Stimulated activated CD4-positive, alpha-beta T cell treated with anti-CD3 and anti-CD28 coated beads, Interleukin-12 subunit alpha, Interleukin-12 subunit beta, amount 100 ng/mL, for 4 hours (primary cell): ENCODE results near the gene TMEM8B.

Source experiments
- DNase-seq: peaks from one replicate; pipeline ENCODE4 v3.0.0-alpha.2; 2020

The TMEM8B gene

DNA sequence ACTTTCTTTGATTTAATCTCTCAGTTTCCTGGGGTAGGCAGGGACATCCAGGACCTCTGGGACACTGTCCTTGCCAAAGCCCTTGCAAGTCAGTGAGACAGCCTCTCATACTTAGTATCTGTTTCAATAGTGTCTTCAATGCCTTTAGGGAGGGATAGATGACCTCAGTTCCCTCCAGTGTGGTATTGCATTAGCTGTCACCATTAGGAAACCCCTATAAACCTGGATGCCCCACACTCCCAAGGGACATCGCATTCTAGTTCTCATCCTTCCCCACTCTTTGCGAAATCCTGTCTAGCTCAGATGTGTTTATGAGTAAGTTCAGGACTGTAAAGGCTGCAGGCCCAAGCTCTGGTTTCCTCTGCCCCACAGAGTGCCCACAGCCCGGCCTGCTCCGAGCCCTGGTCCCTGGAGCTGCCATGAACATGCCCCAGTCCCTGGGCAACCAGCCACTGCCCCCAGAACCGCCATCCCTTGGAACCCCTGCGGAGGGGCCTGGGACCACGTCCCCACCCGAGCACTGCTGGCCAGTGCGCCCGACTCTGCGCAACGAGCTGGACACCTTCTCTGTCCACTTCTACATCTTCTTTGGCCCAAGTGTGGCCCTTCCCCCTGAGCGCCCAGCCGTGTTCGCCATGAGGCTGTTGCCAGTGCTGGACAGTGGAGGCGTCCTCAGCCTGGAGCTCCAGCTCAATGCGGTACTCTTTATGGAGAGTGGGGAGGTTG lies 13.2 kb downstream of the TMEM8B start:
- no peak for DNase-seq

DNA sequence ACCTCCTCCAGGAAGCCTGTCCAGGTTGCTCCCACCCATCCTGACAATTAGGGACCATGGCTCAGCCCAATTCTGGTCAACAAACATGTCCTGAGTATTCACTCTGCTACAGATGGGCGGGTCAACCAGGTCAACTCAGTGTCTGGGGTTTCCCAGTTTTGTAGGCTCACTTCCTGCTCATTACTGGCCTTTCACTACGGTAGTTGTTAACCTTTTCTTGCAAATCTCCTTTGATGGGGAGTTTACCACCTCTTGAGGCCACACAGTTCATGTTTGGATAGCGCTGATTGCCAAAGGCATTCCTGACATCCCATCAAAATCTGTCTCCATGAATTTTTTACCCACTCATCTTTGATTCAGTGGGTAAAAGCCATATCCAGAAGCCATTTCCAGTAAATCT lies 13.8 kb downstream of the TMEM8B start:
- DNase-seq: no peak

DNA sequence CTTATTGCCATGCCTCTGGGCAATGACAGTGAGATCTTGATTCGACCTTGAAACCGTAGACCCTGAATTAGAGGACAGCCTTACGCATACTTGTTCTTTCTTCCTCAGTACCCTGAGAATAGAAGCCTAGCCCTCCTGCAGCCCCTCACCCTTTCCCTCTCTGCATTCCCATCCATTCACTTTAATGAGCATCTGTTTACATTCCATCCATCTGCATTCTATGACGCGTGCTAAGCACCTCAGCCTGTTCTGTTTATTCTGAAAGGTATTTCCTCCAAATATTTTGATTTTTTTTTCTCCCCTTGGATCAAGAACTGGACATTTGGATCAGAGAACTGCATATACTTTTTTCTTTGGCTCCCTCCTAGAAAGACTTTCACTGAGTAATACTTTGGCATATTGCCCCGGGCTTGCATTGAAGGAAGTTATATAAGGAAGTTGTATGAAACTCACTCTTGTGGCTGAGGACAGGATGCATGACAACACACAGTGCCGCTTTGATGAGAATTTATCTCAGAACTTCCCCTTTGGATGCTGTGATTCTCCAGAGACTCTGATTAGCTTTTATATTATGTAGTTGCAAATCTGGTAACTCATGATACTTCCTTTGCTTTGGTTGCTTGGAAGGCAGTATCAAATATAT lies 15.7 kb downstream of the TMEM8B start:
- DNase-seq: no peak

DNA sequence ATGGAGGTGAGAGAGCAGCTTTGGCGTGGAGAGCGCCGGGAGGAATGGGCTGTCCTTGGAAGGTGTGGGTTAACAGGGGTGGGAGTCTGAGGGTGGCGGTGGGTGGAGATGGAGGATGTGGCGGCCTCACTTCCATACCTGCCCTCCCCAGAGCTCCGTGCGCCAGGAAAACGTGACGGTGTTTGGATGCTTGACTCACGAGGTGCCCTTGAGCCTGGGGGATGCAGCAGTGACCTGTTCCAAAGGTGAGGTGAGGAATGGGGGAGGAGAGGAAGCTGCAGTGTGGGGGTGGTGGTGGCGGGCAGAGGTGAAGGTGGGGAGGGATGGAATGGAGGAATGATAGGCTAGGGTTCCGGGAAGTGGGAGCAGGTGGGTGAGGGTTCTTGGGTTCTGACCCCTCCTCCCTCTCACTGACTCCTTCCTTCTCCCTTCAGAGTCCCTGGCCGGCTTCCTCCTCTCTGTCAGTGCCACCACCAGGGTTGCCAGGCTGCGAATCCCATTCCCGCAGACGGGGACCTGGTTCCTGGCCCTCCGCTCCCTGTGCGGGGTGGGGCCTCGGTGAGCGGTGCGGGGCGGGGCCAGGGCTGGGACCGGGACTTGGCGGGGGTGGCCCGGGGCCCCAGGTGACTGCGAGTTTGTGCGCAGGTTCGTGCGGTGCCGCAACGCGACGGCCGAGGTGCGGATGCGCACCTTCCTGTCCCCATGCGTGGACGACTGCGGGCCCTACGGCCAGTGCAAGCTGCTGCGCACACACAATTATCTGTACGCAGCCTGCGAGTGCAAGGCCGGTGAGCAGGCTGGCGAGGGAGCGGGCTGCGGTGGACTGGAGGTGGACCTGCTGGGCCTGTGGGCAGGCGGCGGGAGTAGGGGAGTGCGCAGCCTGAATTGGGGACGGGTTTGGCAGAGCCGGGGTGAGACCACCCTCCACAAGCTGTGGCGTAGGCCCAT lies 17.1 kb downstream of the TMEM8B start:
- DNase-seq: no peak

DNA sequence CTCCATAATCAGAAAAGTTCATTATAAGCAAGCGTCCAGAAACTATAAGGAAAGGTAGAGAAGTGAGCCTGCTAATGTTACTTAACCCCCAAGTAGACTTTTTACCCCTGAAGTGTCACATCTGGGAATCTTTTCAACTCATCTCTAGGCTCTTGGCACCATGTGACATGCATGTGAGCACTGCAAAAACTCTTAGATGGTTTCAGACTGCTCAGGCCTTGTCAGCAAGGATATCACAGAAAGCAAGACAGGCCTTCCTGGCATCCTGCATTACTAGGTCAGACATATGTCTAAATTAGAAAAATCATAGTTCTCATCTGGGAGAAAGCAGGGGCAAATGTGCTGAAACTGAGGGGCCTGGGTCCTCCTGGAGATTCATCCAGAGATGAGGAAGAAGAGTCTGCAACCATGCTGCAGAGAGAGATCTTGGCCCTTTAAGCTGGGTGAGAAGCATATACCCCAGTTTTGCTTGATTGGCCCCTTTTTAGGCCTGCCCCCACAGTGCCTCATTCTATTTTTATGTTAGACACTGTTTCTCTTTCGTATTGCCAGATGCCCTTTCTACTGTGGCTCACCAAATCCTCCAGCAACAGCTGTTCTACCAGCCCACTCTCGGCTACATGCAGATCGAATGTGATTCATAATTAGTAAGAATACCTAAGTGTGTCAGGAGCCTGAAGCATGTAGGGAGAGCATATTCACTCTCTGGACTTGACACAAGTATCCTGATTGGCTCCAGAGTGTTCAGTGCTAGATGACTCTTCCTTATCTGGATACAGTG lies 19.0 kb downstream of the TMEM8B start:
- DNase-seq: no peak

DNA sequence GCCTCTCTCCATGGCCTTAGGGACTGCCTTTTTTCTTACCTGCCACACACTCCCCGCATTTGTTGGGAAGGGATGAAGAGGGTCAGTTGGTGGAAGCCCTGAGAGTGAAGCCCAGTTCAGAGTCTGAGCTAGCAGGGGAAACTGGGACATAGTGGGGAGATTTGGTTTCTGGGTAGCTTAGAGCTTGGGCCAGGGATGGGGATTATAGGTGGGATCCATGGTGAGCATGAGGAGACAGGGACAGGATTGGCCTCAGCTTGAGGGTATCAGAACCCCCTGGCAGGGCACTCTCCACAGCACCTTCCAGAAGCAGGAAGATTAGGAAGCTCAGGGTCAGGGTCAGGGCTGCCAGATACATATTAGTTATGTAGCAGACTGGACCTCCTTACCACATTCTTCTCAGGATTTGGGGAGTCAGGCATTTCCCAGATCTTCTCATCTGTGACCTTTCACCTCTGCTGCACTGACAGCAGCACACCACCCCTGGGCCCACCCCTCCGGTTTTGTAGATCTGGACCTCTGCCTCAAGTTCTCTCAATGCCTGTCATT lies 23.3 kb downstream of the TMEM8B start:
- DNase-seq: no peak

DNA sequence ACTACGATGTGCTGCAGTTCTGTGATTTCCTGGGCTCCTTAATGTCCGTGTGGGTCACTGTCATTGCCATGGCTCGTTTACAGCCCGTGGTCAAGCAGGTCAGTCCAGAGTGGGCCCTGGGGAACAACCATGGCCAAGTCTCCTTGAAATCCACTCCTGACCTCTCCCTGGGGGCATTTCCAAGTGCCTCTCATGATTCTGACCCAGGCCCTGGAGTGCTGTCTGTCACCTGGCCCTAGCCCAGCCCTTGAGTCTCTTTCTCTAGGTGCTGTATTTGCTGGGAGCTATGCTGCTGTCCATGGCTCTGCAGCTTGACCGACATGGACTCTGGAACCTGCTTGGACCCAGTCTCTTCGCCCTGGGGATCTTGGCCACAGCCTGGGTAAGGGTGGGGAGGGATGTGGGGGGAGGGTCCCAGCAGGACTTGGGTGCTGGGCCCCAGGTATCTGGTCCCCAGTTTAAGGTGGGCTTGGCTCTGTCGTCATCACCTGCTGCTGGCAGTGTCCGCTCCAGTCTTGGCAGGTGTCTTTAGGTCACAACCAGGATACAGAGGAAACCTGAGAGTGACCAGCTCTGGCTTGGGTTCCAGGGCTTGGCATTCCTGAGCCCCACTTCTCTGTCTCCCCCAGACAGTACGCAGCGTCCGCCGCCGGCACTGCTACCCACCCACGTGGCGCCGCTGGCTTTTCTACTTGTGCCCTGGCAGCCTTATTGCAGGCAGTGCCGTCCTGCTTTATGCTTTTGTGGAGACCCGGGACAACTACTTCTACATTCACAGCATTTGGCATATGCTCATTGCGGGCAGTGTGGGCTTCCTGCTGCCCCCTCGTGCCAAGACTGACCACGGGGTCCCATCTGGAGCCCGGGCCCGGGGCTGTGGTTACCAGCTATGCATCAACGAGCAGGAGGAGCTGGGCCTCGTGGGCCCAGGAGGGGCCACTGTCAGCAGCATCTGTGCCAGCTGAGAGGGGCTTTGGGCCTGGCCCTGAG lies 24.1 kb downstream of the TMEM8B start:
- DNase-seq: no peak

DNA sequence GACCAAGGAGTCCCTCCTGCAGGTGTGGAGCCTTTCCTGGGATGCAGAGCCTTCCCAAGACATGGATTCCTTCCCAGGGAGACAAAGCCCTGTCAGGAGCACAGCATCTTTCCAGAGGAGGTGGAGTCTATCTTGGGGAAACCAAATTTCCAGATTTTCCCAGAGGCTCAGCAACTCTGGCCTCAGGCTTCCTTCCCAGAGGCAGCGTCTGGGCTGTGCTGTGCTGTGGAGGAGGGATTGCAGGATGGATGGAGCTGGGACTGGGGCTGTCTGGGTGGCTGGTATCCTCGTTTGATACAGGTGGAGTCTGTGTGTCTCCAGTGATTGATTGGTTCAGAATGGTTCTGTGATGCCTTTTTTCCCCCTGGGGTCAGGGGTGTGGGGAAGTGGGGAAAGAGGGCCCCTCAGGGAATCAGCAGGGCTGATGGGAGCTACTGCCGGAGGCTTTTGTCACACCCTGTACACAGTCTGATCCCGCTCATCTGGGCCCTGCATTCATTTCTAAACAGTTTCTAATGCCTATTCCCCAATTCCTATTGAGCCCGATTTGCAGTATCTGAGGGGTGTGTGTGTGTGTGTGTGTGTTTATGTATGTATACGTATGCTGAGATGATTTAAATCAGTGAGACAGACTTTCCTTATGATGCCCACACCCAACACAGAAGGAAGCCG lies 25.2 kb downstream of the TMEM8B start:
- DNase-seq: no peak

DNA sequence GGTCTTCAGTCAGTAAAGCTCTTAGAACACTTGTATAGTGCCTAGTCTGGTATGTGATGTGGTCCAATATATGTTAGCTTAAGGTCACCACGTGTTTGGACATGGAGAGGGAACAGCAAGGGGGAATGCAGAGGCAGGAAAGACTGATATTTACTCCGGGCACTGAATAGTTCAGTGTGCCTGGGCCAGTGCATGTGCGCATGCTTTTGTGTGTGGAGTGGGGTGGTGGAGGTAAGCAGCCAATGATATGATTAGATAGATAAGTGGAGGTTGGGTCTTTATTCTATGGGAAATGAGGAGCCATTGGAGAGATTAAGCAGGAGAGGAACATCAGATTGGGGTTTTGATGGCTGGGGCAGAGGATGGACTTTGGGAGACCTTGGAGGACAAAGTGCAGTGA lies 27.2 kb downstream of the TMEM8B start:
- no peak for DNase-seq

DNA sequence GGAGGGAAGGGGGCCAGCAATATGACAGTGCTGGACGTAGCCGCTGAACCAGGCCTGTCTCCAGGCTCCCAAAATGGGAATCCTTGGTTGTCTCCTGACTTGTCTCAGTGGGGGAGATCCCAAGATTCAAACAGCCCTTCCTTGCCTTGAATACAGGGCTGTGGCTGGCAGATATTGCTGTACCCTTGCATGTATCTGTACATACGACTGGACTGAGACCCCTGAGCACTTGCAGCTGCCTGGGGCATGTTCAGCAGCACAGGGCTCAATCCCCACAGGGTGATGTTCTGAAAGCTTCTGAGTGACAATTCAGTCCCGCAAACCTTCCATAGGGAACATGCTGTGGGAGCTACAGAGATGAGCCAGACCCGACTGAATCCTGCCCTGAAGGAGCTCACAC lies 27.9 kb downstream of the TMEM8B start:
- DNase-seq: no peak

DNA sequence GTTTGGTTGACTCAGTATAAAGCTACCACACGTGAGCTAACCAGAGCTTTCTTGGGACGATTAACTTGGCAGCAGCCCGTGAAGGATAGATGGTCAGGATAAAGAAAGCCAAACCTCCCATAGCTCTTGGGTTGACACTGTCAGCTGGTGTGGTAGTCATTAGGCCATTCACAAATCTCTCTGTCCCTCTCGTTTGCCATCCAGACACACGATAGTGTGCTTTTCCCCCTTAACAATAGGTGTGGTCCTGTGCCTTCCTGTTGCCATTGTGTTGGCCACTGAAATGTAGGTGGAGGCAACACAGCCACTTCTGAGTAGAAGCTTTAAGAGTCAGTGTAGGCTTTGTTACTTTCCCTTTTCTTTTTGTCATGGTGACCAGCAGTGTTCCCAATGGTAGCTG lies 29.4 kb downstream of the TMEM8B start:
- DNase-seq: no peak

DNA sequence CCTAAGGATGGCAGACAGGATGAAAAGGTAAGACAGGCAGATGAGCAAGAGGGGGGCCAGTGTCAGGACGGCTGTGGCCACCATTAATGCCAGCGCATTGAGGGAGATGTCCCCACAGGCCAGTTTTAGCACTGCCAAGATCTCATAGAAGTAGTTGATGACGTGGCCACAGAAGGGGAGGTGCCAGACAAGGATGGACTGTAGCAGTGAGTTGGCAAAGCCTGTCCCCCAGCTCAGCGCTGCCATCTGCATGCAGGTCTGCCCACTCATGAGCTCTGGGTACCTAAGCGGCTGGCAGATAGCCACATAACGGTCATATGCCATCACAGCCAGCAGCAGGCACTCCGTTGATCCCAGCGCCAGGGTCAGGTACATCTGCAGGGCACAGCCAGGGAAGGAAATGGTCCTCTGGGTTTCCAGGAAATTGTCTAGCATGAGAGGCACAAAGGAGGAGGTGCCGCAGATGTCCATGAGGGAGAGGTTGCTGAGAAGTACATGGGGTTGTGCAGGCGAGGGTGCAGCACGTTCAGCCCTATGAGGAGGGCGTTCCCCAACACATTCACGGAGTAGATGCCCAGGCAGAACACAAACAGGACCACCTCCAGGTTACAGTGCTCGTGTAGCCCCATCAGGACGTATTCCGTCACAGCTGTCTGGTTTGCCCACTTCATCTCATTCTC lies 30.4 kb downstream of the TMEM8B start:
- no peak for DNase-seq

DNA sequence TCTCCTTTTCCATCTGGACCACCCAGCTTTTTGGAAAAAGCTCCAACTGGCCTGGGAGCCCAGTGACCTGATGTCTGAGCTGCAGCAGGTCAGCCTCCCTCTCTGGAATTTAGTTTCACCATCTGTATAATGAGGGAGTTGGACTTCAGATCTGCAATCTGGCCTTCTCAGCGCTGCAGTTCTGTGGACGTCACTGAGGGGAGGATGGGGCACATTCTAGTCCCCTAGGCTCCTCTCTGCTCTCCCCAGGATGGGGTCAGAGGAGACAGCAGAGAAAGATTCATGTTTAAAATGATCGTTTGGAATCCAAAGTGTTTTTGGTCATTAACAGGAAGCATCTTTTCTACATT lies 30.9 kb downstream of the TMEM8B start:
- DNase-seq: no peak

DNA sequence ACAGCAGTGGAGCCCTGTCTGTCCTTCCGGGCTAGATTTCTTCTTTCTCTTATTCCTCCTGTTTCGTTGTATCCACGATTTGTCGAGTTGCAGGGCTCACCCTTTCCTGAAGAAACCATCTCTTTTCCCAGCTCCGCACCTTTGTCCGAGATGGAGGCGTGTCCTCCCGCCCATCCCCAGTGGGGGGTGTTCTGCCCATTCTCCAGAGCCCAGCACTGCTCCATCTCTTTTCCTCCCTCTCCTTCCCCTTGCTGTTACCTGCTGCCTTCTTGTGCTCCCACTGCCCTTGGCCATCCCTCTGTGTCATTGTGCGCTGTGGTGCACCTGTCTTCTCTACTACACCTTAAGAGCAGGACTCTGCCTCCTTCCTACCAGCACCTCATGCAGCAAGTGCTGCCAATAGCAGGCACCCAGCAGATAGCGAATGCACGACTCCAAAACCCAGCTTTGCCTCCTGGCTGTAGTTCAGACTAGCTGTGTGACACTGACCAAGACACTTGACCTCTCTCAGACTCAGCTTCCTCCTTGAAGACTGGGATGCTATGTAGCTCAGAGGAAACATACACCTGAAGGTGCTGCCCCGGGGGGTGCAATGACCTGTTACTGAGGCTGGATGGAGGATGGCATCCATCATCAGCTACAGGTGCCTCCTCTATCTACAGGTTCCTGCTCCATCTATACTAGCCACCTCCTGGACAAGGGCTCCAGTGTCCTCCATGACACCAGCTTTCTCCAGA lies 32.3 kb downstream of the TMEM8B start:
- no peak for DNase-seq

DNA sequence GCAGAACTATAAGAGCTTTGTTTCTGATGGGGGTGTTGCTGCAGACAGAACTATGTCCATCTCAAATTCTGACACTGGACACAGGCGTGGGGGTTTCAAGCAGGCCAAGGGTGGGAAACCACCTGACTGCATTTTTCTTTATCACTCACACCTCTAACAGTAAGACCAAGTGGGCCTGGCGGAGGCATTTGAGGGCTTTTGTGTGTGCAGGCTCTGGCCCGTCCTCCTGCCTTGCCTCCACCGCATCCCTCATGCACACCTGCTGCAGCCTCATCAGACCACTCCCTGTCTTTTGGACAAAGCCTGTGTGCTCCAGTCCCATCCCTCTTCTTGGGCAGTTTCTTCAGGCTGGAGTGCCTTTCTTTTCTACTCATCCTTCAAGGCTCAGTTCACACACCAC lies 33.3 kb downstream of the TMEM8B start:
- DNase-seq: no peak

DNA sequence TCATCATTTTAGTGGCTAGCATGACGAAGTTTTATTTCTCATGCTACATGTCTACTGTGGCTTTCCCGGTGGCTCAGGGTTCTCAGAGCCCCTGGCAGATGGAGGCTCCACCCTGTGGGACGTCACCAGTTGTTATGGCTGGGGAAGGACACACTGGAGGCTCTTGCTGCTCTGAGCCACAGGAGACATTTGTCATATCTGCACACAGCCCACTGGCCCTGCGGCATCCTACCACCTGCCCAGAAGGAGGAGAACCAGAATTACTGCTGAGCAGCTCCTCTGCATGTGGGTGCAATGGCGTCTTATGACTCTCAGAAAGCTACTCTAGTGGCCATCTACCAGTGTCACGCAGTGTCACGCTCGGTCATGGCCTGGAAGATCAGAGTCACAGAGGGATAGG lies 34.6 kb downstream of the TMEM8B start:
- DNase-seq: no peak

DNA sequence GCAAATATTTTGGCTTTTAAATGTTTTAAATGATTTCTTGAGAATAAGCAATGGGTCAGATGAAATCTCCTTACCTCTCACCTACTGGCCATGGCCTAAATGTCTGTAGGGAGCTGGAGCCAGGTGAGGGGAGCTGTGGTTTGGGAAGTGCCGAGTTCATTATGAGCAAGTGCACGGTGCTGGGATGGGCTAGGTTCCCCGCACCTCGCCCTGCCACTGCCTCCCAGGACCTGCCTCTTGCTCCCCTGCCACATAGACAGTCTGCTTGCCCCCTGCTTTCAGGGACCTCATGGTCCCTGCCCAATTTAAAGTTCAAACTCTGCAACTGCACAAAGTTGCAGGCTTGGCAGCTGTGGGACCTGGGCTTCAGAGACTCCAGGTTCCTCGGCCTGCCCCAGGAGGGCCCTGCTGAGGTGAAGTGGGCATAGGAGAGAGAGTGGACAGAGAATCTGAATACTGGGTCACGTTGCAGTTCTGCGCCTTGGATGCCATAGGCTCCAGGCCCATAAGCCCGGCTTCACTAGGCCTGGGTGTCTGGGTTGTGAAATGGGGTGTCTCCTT lies 35.7 kb downstream of the TMEM8B start:
- no peak for DNase-seq

DNA sequence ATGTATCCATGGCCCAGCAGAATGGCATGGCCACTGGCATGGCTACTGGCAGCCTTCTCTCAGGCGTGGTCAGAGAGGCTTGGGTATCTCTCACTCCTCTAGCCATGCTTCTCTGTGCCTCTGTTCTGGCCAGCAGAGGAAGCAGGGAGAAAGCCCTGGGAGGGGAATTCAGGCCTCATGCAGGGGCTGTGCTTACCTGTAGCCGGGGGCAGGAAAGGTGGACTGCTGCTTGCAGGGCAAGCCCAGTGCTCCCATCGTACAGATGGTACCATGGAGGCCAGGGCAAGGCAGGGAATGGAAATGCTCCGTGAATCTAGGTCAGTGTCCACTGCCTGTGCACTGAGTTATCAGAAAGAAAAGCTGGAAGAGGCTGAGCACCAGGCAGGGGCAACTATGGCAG lies 38.5 kb downstream of the TMEM8B start:
- no peak for DNase-seq

DNA sequence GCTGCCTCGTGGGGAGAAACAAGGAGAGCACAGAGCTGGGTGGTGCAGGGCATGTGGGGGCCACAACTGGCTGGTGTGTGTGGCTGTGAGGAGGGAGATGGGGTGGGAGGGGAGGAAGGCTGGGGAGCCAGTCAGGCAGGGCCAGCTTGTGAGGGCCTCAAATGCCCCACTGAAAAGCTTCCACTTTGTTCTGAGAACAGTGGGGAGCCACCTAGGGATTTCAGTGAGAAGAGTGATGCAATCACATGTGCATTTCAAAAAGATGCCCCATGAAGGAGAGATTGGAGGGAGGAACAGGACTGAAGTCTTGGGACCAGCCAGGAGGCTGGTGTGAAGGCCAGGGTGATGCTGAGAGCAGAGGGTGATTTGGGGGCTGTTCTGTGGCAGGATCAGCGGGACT lies 39.9 kb downstream of the TMEM8B start:
- DNase-seq: no peak
